Epithelial cell of proximal tubule (primary cell): ENCODE data around the gene P2RY12. TPM values are rescaled to one million over a fixed set of nuclear protein-coding genes. Genes with fewer than 3 reads are reported as not detected.
A peak's percentile ranks its signal among the peaks of the same experiment; 100 is the strongest.

ENCODE experiments used
- DNase-seq: peaks from one replicate; pipeline ENCODE4 v3.0.0-alpha.2; 2011; ENCODE audit warnings: low read depth
- H3K4me3 ChIP-seq: 2 replicates; pipeline ENCODE4 v1.5.1; 2011; ENCODE audit warnings: low read depth, mild to moderate bottlenecking, low read length
- total RNA-seq: library from RNA; depleted of rRNA; stranded (reverse); fragments of >200 nt; gene quantifications from 2 replicates; pipeline ENCODE4 v1.2.3, GENCODE V29; 2015
- TF ChIP-seq, protein P1 (sequence below): conservative IDR thresholded peaks from 2 replicates; pipeline ENCODE4 v1.5.1; 2012; ENCODE audit warnings: low read depth, mild to moderate bottlenecking, low read length

The P2RY12 gene
- total RNA-seq, 1 donor from 2014 or later = not detected

DNA sequence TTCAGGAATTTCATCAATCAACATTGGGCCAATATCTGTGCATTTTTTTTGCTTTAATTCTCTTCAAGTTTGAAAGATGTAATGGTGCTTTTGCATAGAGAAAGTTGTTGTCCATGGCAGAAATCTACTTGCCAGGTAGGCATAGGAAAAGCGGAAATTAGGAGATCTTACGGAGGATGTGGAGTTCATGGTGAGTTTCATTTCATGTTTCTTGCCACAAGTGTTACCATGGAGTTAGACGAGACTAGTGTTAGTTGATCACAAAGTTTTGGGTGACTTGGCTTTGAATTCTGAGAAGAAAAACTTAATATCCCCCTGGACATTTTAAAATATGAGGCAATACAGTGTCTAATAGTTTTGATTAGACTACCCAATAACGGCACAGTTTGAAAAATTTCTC, 54.2 kb downstream of the P2RY12 start:
- TF ChIP-seq, protein P1, sequence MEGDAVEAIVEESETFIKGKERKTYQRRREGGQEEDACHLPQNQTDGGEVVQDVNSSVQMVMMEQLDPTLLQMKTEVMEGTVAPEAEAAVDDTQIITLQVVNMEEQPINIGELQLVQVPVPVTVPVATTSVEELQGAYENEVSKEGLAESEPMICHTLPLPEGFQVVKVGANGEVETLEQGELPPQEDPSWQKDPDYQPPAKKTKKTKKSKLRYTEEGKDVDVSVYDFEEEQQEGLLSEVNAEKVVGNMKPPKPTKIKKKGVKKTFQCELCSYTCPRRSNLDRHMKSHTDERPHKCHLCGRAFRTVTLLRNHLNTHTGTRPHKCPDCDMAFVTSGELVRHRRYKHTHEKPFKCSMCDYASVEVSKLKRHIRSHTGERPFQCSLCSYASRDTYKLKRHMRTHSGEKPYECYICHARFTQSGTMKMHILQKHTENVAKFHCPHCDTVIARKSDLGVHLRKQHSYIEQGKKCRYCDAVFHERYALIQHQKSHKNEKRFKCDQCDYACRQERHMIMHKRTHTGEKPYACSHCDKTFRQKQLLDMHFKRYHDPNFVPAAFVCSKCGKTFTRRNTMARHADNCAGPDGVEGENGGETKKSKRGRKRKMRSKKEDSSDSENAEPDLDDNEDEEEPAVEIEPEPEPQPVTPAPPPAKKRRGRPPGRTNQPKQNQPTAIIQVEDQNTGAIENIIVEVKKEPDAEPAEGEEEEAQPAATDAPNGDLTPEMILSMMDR = no peak
- H3K4me3 ChIP-seq = no peak overlapping the region
- DNase-seq = no peak

DNA sequence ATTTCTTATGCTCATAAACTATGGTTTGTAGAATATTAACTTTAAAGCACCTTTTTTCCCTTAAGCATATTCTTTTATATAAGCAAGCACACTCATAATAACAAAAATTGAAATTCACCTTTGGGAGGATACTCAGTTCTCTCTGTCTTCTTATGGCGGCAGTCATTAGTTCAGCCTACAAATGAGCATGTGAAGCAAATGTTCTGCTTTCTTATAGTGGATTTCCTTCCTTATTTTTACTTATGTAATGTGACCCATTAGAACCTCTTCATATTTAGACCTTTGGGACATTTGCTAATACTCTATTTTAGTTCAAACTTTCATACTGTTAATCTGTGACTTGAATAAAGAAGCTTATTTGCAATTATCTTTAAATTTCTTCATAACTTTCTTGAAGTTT, 55.2 kb downstream of the P2RY12 start, which contains the start of gene P2RY13:
Gene P2RY13 (minus strand): TSS at position 187 of the 400 bp plus-strand sequence. CDS start 21 bp downstream, at position 166.
- no peak for DNase-seq
- no peak within 1 kb of the TSS for H3K4me3 ChIP-seq
- TF ChIP-seq, protein P1 = no peak

DNA sequence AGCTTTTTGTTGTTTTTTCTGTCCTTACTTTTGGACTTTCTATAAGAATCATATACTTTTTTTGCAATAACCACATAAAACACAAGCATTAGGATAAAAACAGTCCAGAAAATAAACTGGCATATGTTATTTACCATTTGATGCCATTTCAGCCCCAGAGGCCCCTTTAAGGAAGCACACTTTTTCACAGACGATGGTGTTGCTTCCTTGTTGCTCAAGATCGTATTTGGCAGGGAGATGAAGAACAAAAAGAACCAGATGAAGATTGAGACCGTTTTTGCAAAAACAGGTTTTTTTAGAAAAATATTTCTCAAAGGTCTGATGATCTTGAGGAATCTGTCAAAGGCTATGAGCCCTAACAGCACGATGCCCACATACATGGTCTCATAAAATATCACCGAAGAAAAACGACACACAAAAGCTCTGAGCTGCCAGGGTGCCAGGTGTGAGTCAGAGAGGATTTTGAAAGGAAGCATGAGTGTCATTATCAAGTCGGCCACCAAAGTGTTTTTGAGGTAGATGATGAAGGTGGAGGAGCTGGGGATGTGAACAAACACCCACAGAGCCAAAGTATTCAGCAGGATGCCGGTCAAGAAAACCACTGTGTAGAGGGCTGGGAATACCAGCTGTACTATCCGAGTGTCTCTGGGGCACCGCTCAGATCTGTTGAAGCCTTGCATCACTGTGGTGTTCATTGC, 56.1 kb downstream of the P2RY12 start:
- TF ChIP-seq, protein P1 = peak; percentile 1
- DNase-seq = no peak

DNA sequence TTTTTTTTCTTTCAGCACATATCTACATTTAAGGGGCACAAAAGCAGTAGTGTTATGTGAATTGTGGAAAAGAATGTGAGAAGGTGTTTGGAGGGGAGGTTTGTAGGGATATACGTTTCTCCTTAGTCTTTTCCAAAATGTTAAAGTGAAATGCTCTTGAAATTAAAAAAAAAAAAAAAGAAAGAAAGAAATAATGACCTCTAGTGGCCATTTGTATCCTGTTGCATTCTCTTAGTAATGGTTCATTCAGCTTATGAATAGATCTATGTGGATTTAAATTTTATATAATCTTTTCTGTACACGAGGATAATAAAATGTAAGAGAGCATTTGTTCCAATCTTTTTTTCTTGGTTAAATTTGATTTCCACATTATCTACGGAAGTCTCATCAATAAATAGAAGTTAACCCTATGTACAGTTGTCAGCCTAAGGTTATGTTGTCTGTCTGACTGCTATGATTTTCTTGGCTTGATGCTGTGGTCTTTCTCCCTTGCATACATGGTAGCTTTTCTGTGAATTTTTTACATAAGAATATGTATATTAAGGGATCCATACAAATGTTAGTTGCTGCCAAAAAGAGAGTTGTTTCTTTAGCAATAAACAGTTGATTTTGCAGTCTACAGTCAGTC, 56.9 kb downstream of the P2RY12 start:
- TF ChIP-seq, protein P1 = peak; percentile 54
- no peak for DNase-seq
- H3K4me3 ChIP-seq = no peak overlapping the region

More for the DNA sequence above, 56.1 kb downstream of the P2RY12 start:
- no peak overlapping the region for H3K4me3 ChIP-seq

DNA sequence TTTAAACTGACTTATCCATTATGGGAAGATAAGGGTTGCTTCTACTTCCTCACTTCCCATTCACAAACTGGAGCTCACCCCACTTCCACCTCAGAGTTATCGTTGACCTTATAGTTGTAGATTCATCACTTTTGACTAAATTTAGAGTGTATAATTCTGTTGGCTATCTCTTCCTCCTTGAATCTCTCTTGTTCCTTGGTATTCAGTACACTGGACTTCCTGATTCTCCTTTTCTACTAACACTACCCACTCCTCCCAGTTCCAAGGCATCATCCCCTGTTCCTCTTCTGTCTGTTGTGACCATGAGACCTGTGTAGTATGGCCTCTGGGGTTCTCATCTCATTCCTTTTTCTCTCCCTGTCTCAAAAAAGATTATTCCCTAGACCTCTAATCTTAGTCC, 62.0 kb downstream of the P2RY12 start:
- TF ChIP-seq, protein P1 = no peak
- H3K4me3 ChIP-seq = no peak overlapping the region
- no peak for DNase-seq

DNA sequence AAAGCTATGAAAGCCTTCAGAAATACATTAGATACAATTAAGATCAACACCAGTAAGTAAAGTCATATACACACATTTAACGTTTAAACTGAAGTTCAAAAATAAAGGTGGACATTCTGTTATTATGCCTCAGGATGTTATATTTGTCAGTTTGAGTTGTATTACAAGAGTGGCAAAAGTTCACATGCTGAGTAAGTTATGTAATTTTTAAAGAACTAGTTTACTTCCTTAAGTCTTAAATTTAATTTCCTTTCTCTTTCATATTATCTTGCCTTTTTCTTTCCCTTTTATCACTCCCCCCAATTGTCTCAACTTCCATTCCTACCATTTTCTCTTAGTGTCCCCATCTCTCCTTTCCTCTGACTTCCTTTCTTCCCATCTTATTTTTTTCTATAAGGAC, 63.0 kb downstream of the P2RY12 start:
- TF ChIP-seq, protein P1 = no peak
- DNase-seq = no peak
- no peak overlapping the region for H3K4me3 ChIP-seq
